M059J (cell line): ENCODE data around the gene DTNA. TPM values are rescaled to one million over a fixed set of nuclear protein-coding genes. Genes with fewer than 3 reads are reported as not detected.

Source experiments
- DNase-seq: peaks from one replicate; pipeline ENCODE4 v3.0.0-alpha.2; 2012; ENCODE audit warnings: low read depth
- total RNA-seq: library from RNA; depleted of rRNA; stranded (reverse); fragments of >200 nt; shearing (Covaris generic); gene quantifications from 2 replicates; pipeline ENCODE4 v1.2.3, GENCODE V29; 2014

The DTNA gene
- total RNA-seq, 1 experiment from 2014 or later: 3.0 TPM

GRCh38 chr18:34932792-34933466 is 222.8 kb downstream of the DTNA start:
- DNase-seq: no peak

- no peak for DNase-seq
Measured at GRCh38 chr18:34933909-34934661, 224.0 kb downstream of the DTNA start.

GRCh38 chr18:34936772-34937171 is 226.7 kb downstream of the DTNA start:
- DNase-seq: no peak

- no peak for DNase-seq
Measured at GRCh38 chr18:34938090-34938489, 228.0 kb downstream of the DTNA start.
